ENCODE data around the gene KCNN1.

Gene KCNN1

GRCh38 chr19:18014197-18014596 is 47.3 kb downstream of the KCNN1 start:
- Histone ChIP-seq H3K27me3 (replicated peaks; ENCODE audit: control insufficient read depth, insufficient read depth, low read length) (no peaks in the 10 kb centered on the region), H3K36me3 (ENCODE audit: control insufficient read depth, insufficient read depth, low read length) (peaks cover 12% of the 10 kb centered on the region), H3K4me3 (replicated peaks; ENCODE audit: low read depth, low read length) (no peak overlapping the region)
- no peak for TF ChIP-seq CTCF (IDR thresholded peaks at IDR 0.05; ENCODE audit: insufficient read depth, low read length, poor library complexity, severe bottlenecking)
- no peak for DNase-seq (ENCODE audit: extremely low read depth, insufficient read length)

- no peak overlapping the region for H3K4me3 ChIP-seq (replicated peaks; ENCODE audit: low read depth, low read length)
- no peak for TF ChIP-seq CTCF (IDR thresholded peaks at IDR 0.05; ENCODE audit: insufficient read depth, low read length, poor library complexity, severe bottlenecking)
- peaks cover 6% of the 10 kb centered on the region for H3K36me3 ChIP-seq (ENCODE audit: control insufficient read depth, insufficient read depth, low read length)
- H3K27me3 ChIP-seq (replicated peaks; ENCODE audit: control insufficient read depth, insufficient read depth, low read length) = no peaks in the 10 kb centered on the region
- DNase-seq (ENCODE audit: extremely low read depth, insufficient read length) = no peak
Measured at GRCh38 chr19:18016209-18016910, 49.5 kb downstream of the KCNN1 start.

GRCh38 chr19:18017275-18018083 is 50.6 kb downstream of the KCNN1 start:
- H3K4me3 ChIP-seq (replicated peaks; ENCODE audit: low read depth, low read length) = no peak overlapping the region
- no peak for DNase-seq (ENCODE audit: extremely low read depth, insufficient read length)
- no peak for TF ChIP-seq CTCF (IDR thresholded peaks at IDR 0.05; ENCODE audit: insufficient read depth, low read length, poor library complexity, severe bottlenecking)
- H3K36me3 ChIP-seq (ENCODE audit: control insufficient read depth, insufficient read depth, low read length) = peaks cover 6% of the 10 kb centered on the region
- H3K27me3 ChIP-seq (replicated peaks; ENCODE audit: control insufficient read depth, insufficient read depth, low read length) = no peaks in the 10 kb centered on the region

GRCh38 chr19:18020212-18021085 is 53.5 kb downstream of the KCNN1 start:
- no peaks in the 10 kb centered on the region for H3K36me3 ChIP-seq (ENCODE audit: control insufficient read depth, insufficient read depth, low read length)
- TF ChIP-seq CTCF (IDR thresholded peaks at IDR 0.05; ENCODE audit: insufficient read depth, low read length, poor library complexity, severe bottlenecking) = no peak
- no peak for DNase-seq (ENCODE audit: extremely low read depth, insufficient read length)
- H3K4me3 ChIP-seq (replicated peaks; ENCODE audit: low read depth, low read length) = no peak overlapping the region
- H3K27me3 ChIP-seq (replicated peaks; ENCODE audit: control insufficient read depth, insufficient read depth, low read length) = no peaks in the 10 kb centered on the region

GRCh38 chr19:18021121-18021755 is 54.3 kb downstream of the KCNN1 start:
- no peak for TF ChIP-seq CTCF (IDR thresholded peaks at IDR 0.05; ENCODE audit: insufficient read depth, low read length, poor library complexity, severe bottlenecking)
- DNase-seq (ENCODE audit: extremely low read depth, insufficient read length) = peak; percentile 52
- H3K4me3 ChIP-seq (replicated peaks; ENCODE audit: low read depth, low read length) = peak overlapping the region; percentile 50; the same call in 1 of the 2 replicates

More at GRCh38 chr19:18021121-18021755, 54.3 kb downstream of the KCNN1 start:
- Histone ChIP-seq H3K36me3 (ENCODE audit: control insufficient read depth, insufficient read depth, low read length) (no peaks in the 10 kb centered on the region), H3K27me3 (replicated peaks; ENCODE audit: control insufficient read depth, insufficient read depth, low read length) (no peaks in the 10 kb centered on the region)

All from GM06990 (cell line).